MM.1S (cell line): Measurements from ENCODE around the gene DIPK2B.

Source experiments
- DNase-seq: peaks from one replicate; pipeline ENCODE4 v3.0.0-alpha.2; 2015
- H2AFZ ChIP-seq: fragments of 300-600 bp; sonication (generic); 2 replicates; pipeline ENCODE4 v1.6.0; 2016; ENCODE audit warnings: antibody characterized with exemption, low read length
- H3F3A ChIP-seq: fragments of 300-600 bp; sonication (generic); 2 replicates; pipeline ENCODE4 v1.6.1; 2016; ENCODE audit warnings: mild to moderate bottlenecking, antibody characterized with exemption, low read length, moderate library complexity, mixed read lengths; ENCODE audit not compliant: insufficient read depth
- H3K27ac ChIP-seq: fragments of 300-600 bp; sonication (generic); 2 replicates; pipeline ENCODE4 v1.5.1; 2016; ENCODE audit warnings: mild to moderate bottlenecking, low read length
- H3K27me3 ChIP-seq: fragments of 300-600 bp; sonication (generic); replicated peaks from 2 replicates; pipeline ENCODE4 v1.6.0; 2016; ENCODE audit warnings: low read length; ENCODE audit not compliant: insufficient read depth
- H3K36me3 ChIP-seq: fragments of 300-600 bp; sonication (generic); replicated peaks from 2 replicates; pipeline ENCODE4 v1.6.1; 2016; ENCODE audit warnings: mild to moderate bottlenecking, low read length, mixed read lengths; ENCODE audit not compliant: insufficient read depth
- H3K4me1 ChIP-seq: fragments of 300-600 bp; sonication (generic); 2 replicates; pipeline ENCODE4 v1.6.1; 2016; ENCODE audit warnings: low read length, mixed read lengths
- H3K4me2 ChIP-seq: fragments of 300-600 bp; sonication (generic); 2 replicates; pipeline ENCODE4 v1.6.0; 2016; ENCODE audit warnings: low read depth, low read length
- H3K4me3 ChIP-seq: fragments of 300-600 bp; sonication (generic); 2 replicates; pipeline ENCODE4 v1.5.1; 2016; ENCODE audit warnings: low read length, mixed read lengths
- H3K79me2 ChIP-seq: fragments of 300-600 bp; sonication (generic); 2 replicates; pipeline ENCODE4 v1.6.1; 2016; ENCODE audit warnings: mixed run types, low read length, mixed read lengths
- H3K9ac ChIP-seq: fragments of 300-600 bp; sonication (generic); 2 replicates; pipeline ENCODE4 v1.6.1; 2016; ENCODE audit warnings: low read length, mixed read lengths
- H3K9me2 ChIP-seq: fragments of 300-600 bp; sonication (generic); replicated peaks from 2 replicates; pipeline ENCODE4 v1.6.1; 2016; ENCODE audit warnings: mild to moderate bottlenecking, low read length, mixed read lengths; ENCODE audit not compliant: insufficient read depth
- H3K9me3 ChIP-seq: fragments of 300-600 bp; sonication (generic); replicated peaks from 2 replicates; pipeline ENCODE4 v1.6.1; 2016; ENCODE audit warnings: mild to moderate bottlenecking, low read length, mixed read lengths; ENCODE audit not compliant: insufficient read depth
- H4K20me1 ChIP-seq: fragments of 300-600 bp; sonication (generic); 2 replicates; pipeline ENCODE4 v1.6.1; 2016; ENCODE audit warnings: mild to moderate bottlenecking, low read length, moderate library complexity, mixed read lengths; ENCODE audit not compliant: insufficient read depth
- CTCF ChIP-seq: fragments of 300-600 bp; sonication (generic); IDR thresholded peaks from 2 replicates; pipeline ENCODE4 v1.5.1; 2016; ENCODE audit warnings: antibody characterized with exemption, low read length, mixed read lengths
- EZH2 ChIP-seq: fragments of 300-600 bp; sonication (generic); optimal IDR thresholded peaks from 2 replicates; pipeline ENCODE3; 2017; ENCODE audit warnings: low read depth, mild to moderate bottlenecking, antibody characterized with exemption, low read length, mixed read lengths
- EZH2phosphoT487 ChIP-seq: fragments of 300-600 bp; sonication (generic); IDR thresholded peaks from 2 replicates; pipeline ENCODE4 v1.6.1; 2018; ENCODE audit warnings: antibody characterized with exemption, low read length

DIPK2B gene

GRCh38 chrX:45198706-45199105, 2.0 kb downstream of the DIPK2B start:
- Histone ChIP-seq H3F3A (no peaks in the 10 kb centered on the region), H3K27ac (no peak overlapping the region)
- TF ChIP-seq EZH2, result no peak
- TF ChIP-seq CTCF, result no peak
- TF ChIP-seq EZH2phosphoT487, result no peak

DNA sequence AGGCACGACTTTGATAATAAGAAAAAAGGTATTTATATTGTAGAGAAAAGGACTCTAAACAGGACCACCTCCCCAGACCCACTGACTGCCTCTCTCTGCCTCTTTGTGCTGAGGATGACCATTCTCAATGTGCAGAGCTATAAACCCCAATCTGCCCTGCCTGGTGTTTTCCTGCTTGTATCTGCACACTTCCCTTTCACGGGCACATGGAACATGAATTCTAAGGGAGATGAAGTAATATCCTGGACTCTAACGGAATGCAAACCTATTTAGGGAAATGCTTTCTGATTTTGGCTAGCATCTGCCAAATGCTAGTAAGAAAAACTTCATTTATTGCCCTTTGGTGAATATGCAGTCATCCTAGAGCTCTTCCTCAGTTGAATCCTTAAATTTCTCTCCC, 2.4 kb downstream of the DIPK2B start:
- Histone ChIP-seq H3K27me3 (no peaks in the 10 kb centered on the region), H3K27ac (no peak overlapping the region), H3K9me2 (no peaks in the 10 kb centered on the region), H3F3A (no peaks in the 10 kb centered on the region), H3K4me2 (no peak overlapping the region), H3K79me2 (no peaks in the 10 kb centered on the region), H3K4me3 (no peak overlapping the region), H4K20me1 (no peaks in the 10 kb centered on the region), H3K36me3 (no peaks in the 10 kb centered on the region), H3K9ac (no peak overlapping the region), H2AFZ (no peak overlapping the region), H3K9me3 (no peaks in the 10 kb centered on the region), H3K4me1 (no peaks in the 10 kb centered on the region)
- TF ChIP-seq EZH2, result no peak
- TF ChIP-seq EZH2phosphoT487, result no peak
- no peak for TF ChIP-seq CTCF
- no peak for DNase-seq

More at GRCh38 chrX:45198706-45199105, 2.0 kb downstream of the DIPK2B start:
- H3K27me3 ChIP-seq, result no peaks in the 10 kb centered on the region
- no peak for DNase-seq
- no peak overlapping the region for H2AFZ ChIP-seq
- H3K9ac ChIP-seq, result no peak overlapping the region
- H3K4me2 ChIP-seq, result no peak overlapping the region
- H3K4me3 ChIP-seq, result no peak overlapping the region
- no peaks in the 10 kb centered on the region for H3K36me3 ChIP-seq
- H3K4me1 ChIP-seq, result no peaks in the 10 kb centered on the region
- no peaks in the 10 kb centered on the region for H4K20me1 ChIP-seq
- no peaks in the 10 kb centered on the region for H3K9me3 ChIP-seq
- H3K79me2 ChIP-seq, result no peaks in the 10 kb centered on the region
- no peaks in the 10 kb centered on the region for H3K9me2 ChIP-seq

DNA sequence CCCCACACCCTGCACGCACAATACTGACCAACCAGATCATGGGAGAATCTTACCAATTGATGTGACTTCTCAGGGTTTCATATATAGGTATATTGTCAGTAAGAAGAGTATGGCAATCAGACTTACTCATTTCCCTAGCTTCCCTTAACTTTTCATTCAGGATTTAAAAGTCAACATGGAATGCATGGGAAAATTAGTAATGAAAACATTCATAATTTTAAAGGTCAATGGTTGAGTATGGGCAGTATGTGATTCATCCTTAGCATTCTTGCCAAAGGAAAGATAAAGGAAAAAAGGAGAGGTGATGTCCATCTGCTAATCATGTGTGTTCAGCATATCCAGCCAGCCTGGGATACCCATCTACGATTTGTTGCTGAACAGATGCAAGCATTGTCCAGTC, 4.0 kb downstream of the DIPK2B start:
- no peak for DNase-seq
- no peaks in the 10 kb centered on the region for H3K9me3 ChIP-seq

More for the DNA sequence above, 4.0 kb downstream of the DIPK2B start:
- no peak overlapping the region for H3K4me3 ChIP-seq
- H3K4me1 ChIP-seq, result no peaks in the 10 kb centered on the region
- H3K27me3 ChIP-seq, result no peaks in the 10 kb centered on the region
- no peak overlapping the region for H3K4me2 ChIP-seq
- no peaks in the 10 kb centered on the region for H3K79me2 ChIP-seq
- TF ChIP-seq CTCF (no peak), EZH2 (no peak), EZH2phosphoT487 (no peak)
- no peaks in the 10 kb centered on the region for H4K20me1 ChIP-seq
- H3K27ac ChIP-seq, result no peak overlapping the region
- H3K9me2 ChIP-seq, result no peaks in the 10 kb centered on the region
- H3K36me3 ChIP-seq, result no peaks in the 10 kb centered on the region
- H3K9ac ChIP-seq, result no peak overlapping the region
- no peaks in the 10 kb centered on the region for H3F3A ChIP-seq
- H2AFZ ChIP-seq, result no peak overlapping the region
